Hematopoietic multipotent progenitor cell treated with erythropoietin and hydrocortisone succinate and interleukin-3 and kit ligand, for 4 days (in vitro differentiated cells): Measurements from ENCODE around the gene SNED1.
A peak's percentile ranks its signal among the peaks of the same experiment; 100 is the strongest.

Experiments
- DNase-seq: peaks from one replicate; pipeline ENCODE4 v3.0.0-alpha.2; 2015

SNED1 gene

DNA sequence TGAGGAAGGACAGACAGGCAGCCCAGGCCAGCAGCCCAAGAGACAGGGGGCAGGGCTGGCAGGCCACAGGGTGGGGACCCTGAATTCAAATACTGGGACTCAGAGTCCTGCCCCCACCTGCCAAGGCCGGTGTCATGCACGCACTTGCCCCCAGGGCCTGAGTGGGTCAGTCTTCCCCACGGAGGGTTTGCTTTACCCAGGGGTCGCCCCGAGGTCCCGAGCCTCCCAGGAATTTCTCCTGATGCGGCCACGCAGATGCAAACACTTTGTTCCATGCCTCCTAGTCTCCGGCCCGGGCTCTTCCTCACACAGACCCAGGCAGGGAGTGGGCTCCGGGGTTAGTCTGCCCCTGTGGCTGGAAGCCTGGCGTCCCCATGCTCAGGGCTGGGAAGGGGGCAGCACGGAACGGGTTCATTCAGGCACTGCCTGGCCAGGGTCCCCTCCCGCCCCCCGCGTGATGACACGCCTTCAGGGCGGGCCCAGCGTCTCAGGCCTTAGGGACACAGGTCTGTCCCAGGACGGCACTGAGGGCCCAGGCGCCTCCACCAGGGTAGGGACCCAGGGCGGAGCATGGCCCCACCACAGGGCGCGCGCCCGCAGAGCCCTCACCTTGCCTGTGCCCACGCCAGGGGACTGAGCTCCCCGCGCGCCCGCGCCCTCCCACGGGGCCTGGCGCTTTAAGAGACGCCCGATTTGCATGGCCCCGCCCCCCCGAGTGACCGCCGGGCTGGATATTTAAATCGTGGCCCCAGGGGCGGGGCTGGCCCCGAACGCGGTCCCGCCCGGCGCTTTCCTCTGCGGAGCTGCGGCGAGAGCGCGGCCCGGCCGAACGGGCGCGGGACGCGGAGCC, at the start of gene SNED1:
Gene SNED1 (plus strand): TSS at position 763 of the 850 bp plus-strand sequence. CDS start 220 bp downstream, outside the sequence.
- DNase-seq = peak; percentile 92

DNA sequence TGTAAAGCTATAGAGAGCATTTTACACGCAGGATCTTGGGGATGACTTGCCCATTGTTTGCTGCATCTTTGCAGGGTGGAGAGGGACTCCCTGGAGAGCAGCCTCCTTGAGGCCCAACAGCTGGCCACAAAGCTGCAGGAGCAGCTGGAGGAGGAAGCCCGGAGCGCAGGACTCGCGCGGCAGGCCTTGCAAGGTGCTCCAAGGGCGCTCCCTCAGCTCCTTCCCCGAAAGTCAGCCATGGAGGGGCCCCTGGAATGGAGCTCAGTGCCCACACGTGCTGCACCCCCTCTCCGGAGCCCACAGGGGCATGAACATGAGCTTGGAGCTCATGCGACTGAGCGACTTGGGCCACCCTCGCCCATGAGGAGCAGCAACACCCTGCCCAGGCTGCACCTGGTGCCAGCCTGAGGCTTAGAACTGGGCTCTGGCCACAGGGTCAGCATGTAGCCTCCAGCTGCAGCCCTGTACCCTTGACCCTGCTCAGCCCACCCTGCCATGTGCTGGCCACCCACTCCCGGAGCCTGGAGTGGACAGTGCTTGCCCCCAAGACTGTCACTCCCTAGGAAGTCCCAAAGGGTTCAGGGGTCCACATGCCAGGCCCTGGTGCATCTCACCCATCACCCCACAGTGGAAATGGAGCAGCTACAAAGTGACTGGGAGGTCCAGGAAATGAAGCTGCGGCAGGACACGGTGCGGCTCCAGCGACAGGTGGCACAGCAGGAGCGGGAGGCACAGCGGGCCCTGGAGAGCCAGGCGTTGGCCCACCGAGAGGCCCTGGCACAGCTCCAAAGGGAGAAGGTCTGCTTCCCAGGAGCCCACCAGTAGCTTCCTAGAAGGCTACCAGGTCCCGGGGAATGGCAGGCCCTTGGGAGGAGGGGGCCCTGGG, 49.3 kb upstream of the SNED1 start:
- no peak for DNase-seq

DNA sequence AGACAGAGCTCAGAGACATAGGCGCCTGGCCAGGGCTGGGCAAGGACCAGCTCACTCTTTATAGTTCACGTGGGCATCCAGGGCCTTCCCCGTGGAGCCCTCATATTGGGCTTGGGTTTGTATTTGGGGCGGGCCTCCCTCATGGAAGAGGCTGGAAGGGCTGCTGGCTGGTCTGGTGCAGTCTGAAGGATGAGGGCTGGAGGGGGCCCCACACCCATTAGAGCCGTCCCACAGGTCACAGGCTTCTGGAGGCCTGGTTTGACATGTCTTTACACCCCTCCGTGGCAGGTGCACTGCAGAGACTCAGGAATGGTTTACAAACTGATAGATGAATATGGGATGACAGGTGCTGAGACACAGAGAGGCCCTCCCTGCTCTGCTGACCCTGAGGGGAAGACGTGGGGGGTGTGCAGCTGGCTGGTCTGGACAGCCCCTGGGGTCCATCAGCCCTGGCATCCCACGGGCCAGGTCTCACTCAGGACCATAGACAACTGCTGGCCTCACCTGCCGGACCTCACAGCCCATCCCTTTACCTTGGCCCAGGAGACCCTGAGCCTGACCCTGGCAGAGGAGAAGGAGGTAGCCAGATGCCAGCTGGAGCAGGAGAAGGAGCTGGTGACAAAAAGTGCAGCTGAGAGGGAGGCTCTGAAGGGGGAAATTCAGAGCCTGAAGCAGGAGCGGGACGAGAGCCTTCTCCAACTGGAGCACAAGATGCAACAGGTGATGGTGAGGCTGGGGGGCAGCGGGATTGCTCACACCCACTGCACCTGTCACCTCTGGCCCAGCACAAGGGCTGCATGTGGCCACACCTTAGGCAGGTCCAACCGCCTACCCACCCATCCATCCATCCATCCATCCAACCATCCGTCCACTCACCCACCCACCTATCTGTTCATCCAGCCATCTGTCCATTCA, 48.4 kb upstream of the SNED1 start:
- DNase-seq = no peak

DNA sequence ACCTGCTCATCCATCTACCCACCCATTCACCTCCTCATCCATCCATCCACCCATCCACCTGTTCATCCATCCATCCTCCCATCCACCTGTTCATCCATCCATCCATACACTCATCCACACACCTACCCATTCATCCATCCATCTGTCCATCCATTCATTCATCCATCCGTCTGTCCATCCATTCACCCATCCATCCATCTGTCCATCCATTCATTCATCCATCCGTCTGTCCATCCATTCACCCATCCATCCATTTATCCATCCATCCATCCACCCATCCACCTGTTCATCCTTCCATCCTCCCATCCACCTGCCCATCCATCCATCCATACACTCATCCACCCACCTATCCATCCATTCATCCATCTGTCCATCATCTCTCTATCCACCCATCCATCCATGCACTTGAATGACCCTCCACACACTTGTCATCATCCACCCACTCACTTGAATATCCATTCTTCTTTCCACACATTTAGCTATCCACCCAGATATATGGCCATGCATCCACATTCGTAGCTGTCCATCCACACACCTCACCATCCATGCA, 47.3 kb upstream of the SNED1 start:
- DNase-seq = no peak

DNA sequence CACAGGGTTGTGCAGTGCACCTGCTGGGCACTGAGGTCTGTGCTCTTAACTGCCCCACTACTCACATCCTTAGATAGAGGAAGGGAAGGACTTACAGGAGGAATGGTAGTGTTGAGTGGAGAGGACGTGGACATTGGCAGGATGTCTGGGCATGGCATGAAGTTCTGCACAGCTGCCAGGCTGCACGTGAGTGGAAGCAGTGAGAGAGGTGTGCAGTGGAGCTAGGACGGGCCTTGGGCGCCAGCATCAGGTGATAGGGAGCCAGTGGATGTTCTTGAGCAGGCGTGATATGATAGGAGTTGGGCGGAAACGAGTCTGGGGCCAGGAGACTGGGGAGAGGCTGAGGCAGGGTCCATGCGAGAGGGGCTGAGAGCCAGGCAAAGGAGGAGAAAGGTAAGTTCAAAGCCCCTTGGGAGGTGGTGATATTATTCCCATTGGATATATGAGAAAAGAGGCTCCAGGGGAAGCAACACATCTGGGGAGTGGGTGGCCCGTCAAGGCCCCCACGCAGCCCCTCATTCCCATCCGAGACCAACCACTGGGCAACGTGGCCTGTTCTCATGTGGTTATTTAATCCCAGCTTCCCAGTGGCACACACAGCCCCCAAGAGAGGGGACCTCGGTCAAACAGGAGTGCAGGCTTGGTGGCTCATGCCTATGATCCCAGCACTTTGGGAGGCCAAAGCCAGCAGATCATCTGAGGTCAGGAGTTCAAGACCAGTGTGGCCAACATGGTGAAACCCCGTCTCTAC, 45.7 kb upstream of the SNED1 start:
- DNase-seq = no peak

DNA sequence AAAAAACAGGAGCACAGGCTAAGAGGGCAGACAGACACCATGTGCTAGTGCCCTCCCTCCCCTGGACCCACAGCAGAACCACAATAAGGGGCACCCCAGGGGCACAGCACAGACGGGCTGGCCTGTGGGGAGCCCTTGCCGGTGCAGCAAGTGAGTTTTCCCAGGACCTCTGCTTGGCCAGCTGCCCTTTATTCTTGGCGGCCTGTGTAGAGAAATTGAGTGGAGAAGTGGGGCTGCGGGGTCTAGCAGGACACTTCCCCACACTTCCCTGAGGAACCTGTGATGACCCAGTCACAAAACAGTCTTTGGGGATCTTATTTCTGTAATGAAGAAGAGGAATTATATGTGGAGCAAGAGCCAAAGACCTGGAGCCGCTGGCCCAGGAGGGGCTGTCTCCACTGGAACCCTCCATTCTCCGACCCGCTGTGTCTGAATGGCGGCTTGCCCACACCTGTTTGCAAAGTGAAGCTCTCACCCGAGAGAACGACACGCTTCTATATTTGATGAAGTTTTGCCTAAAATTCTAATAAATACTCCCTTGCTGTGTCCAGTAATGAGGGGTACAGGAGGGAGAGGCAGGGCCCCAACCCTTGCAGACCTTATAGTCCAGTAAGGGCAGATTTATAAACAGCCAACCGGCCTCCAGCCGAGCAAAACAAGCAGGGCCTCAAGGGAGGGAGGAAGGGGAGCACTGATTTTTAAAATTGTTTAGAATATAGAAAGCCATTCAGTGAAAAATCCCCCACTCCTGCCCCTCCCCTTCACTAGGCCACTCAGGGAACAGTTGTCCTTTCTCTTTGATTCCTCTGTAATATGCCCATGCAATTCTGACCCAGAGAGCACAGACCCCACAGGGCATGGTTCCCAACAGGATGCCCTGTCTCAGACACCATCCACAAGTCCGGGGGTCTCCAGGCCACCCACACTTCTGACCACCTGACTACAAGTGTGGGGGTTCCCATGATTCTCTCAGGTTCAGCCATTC, 44.7 kb upstream of the SNED1 start:
- DNase-seq = no peak

DNA sequence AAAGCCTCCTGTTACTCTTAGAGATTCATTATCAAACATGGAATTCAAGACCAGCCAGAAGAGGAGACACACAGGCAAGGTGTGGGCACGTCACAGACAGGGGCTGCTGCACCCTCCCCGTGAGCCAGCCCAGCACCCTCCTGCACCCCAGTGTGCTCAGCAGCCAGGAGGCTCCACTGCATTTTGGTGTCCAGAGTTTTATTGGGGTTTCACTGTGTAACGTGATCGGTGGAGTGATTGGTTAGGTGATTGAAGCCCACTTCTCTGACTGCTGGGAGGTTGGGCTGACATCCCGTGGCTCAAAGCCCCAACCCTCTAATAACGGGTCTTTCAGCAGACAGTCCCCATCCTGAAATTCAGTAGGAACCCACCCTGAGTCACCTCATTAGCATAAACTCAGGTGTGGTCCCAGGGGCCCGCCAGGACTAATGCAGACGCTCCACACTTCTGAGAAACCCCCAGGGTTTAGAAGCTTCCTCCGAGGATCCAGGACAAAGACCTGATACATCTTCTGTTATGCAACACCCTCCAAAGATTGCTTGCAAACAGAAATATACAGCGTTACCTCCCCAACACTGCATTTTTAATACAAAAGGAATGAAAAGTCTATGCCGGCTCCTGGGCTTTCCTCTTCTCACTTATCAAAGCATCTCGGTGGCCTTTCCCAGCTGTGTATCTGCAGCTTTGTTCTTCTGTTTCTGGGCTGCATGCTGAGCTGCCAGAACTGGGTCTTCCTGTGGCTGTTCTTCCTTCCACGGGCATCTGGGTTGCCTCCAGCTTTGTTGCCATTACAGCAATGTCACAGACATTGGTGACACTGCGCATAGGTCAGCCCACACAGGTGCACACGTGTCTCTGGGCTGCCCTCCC, 43.7 kb upstream of the SNED1 start:
- no peak for DNase-seq

DNA sequence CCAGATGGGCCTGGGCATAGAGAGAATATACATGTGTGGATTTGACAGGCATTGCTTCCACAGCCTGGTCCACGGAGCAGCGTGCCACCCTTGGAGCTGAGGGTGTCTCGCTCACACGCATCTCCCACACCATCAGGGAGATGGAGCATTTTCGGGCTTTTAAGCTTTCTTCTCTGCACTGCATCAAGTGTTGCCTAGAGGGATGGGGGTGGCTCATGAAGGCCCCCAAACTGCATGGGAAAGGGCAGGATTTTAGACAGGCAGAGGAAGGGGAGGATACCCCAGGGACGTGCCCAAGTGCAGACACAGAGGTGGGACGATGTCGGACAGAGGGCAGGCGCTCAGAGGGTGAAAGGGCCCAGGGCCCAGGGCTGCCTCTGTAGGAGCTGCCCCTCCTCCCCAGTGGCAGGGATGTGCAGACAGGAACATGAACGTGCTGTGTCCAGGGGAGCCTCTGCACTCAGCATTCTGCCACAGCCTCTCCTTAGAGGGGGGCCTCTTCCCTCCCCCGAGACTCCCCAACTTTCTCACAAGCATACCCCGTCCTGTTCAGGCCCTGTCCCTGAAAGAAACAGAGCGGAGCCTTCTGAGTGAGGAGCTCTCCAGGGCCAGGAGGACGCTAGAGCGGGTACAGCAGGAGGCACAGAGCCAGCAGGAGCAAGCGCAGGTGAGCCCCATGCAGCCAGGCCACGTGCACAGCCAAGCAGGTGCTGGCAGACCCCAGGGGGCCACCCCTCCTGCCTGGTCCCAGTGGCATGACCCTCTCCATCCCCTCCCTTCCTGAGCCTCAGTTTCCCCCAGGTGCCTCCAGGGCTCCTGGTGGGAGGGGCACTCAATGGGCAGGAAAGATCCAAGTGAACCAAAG, 42.9 kb upstream of the SNED1 start:
- DNase-seq = no peak

DNA sequence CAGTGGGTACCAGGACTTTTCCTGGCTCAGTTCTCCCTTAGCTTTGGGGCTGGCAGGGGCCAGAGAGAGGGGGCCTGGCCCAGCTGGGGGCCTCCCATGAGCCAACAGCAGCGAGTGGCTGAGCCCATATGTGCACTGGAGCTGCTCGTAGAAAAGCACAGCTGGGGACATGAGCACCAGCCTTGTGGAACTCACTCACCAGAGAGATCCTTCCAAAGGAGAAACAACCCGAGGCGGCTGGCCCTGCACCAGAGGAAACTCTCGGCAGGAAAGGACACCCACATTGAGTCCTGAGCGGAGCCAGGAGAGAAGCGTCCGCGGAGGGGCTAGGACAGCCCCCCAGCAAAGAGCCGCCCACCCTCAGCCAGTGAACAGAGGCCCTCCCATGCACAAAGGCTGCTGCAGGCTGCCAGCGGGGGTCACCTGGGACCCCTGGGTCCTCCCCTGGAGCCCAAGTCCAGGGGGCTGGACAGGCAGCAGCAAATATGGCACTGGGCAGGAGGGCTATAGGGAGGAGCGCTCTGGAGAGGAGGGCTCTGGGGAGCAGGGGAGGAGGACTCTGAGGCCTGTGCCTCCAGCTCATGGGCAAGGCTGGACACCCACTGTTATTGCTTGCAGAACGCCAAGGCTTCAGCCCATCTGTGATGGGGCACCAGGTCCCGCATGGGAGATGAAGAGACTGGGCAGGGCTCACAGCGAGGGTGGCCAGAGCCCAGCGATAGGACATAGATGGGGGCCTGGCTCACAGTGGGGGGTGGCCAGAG, 42.1 kb upstream of the SNED1 start:
- DNase-seq = no peak

DNA sequence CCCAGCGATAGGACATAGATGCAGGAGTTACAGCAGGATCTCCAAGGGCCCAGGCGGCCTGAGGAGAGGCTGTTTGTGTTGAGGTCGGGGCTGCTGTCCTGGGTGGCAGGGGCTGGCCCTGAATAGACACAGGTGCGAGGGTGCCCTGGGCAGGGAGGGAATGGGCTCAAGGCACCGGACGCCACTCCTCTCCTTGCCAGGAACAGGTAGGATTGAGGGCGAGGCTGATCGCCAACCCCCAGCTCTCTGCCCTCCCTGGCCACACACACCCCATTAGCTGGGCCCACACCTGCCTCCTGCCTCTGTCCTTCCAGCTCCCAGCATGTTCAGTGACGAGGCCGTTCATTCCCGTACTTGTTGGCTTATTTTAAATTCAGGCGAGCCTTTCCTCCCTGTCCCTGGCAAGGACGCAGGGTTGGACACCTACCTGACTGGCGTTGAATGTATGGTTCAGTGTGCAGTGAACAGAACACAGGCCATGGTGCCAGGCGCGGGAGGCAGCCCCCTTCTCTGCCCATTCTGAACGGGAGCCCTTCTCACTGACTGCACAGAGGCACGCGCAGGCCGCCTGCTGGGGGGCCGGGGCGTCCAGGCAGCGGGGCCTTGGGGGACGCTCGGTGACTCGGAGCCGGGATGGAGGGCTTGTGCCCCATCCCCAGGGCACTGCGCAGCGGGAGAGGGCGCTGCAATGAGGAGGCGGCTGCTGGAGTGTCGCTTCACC, 41.3 kb upstream of the SNED1 start:
- no peak for DNase-seq

DNA sequence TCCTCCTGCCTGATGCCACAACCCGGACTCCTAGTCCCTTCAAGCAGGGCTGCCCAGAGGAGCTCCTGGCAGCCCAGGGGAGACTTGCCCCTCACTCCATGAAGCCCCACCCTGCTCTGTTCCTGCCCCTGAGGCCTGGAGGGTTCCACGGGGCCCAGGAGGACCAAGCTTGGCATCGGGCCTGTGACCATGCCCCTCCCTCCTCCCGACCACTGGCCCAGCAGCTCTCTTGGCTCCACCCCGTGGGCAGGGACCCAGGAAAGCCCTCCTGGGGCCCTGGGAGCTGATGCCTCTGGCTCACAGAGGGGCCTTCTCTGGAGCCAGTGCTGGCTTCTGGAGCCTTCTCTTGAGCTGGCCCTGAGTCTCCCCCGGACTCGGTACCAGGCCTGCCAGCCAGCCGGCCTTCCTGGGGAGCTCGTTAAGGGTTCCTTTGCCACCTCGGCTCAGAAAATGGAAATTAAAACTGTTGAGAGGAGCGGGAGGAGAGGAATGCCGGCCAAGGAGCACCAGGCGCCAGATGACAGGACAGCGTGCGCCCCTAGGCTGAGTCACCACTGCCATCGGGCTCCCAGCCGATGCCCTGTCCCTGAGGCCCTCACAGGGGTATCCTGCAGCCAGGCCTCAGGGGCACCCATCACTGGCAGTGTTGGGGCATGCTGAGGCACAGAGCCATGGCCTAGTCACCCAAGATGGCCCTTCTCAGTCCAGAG, 40.6 kb upstream of the SNED1 start:
- peak; percentile 14 for DNase-seq

DNA sequence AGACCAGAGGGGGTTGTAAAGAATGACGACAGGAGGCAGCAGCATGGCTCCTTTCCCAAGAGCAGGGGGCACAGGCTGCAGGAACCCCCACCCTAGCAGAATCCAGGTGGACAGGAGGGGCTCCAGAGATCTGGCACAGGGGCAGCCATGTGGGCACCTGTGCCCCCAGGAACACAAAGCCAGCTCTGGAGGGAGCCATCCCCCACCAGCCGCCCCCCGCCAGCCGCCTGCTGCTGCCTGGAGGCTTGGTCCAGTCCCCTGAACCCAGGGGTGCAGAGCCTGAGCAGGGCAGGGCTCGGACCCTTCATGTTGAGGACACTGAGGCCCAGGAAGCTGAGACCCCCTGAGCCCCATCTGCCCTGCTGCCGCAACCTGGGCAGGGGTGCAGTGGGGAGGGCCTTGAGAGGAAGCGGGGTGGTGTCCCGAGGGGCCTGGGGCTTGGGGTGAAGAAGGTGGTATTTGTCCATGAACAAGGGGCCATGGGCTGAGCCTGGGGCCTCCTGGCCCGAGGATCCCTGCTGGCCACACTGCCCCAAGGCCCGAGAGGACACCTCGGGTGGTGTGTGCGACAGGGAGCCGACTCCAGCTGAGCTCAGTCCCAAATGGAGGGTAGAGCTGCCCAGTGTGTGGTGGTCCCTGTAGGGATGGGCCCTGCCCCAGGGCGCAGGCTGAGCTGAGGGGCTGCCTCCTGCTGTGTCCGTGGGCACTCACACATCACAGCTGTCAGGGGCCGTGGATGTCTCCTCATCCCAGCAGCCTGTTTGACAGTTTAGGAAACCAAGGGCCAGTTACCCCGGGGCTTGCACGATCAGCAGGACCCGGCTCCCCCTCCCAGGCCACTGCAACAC, 39.8 kb upstream of the SNED1 start:
- no peak for DNase-seq

DNA sequence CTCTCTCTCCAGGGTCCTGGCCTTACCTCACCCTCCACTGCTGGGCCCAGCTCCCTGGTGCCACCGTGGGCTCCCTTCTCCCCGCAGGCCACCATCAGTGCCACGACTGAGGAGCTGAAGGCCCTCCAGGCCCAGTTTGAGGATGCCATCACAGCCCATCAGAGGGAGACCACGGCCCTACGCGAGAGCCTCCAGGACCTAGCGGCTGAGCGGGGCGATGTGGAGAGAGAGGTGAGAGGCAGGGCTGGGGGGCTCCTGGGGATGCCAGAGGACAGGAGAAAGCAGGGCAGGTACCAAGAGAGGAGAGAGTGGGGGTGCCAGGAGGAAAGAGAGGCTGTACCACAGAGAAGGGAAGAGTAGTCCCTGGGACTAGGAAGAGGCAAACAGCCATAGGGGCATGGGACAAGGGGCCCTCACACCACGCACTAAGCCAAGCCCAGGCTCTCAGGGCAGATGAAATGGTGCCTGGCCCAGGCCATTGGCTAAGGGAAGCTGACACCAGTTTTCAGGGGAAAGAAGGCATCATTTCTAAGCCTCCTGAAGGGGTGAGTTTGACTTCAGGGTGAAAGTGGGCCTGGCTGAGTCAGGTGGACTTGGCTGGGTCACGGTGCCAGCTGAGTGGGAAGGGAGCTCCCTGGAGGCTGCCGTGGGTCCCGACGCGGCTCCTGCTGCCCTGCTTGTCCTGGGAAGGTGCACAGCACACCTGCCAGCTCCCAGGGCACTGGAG, 39.0 kb upstream of the SNED1 start:
- no peak for DNase-seq

DNA sequence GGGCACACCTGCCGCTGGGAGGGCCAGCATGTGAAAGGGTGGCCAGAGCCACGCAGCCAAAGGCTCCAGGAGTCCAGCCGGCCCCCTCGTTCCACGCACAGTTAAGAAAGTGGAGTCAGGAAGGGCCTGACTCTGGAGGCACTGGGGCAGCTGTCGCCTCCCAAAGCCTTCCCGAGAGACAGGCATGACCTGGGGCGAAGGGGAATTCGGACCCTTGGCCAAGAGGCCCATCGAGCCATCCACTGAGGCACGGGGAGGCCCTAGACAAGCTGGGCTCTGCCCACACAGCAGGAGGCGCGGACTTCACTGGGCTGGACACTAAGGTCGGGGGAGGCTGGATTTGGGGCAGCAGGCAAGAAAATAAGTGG, 38.5 kb upstream of the SNED1 start:
- DNase-seq = no peak
